NCI-H524 (cell line): ENCODE data around the gene ARID5B.

ENCODE experiments used
- DNase-seq, 2 experiments: peaks; one replicate each; lab custom pipeline; 2025; lab: John Stamatoyannopoulos, UW

Gene ARID5B

GRCh38 chr10:61989995-61990760 is 88.7 kb downstream of the ARID5B start:
- DNase-seq: no peak

DNA sequence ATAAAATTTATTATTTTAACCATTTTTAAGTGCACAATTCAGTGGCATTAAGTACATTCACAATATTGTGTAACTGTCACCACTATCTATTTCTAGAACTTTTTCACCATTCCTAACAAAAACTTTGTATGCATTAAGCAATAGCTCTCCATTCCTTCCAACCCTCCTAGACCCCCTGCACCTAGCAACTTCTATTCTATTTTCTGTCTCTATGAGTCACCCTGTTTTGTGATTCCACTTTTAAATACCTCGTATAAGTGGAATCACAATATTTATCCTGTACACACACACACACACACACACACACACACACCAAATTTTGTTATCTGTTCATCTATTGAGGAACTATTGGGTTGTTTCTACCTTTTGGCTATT is 89.2 kb downstream of the ARID5B start:
- DNase-seq: no peak

DNA sequence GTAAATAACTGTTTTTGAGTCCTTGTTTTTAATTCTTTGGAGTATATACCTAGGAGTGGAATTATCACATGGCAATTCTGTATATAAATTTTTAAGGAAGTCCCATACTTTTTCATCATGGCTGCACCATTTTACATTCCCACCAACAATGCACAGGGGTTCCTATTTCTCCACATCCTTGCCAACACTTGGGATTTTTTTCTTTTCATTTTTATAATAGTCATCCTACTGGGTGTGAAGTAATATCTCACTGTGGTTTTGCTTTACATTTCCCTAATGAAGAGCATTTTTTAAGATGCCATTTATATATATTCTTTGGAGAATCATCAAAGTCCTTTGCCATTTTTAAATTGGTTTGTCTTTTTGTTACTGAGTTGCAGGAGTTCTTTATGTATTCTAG is 89.7 kb downstream of the ARID5B start:
- no peak for DNase-seq

- DNase-seq: no peak
Measured at GRCh38 chr10:61992059-61992460, 90.6 kb downstream of the ARID5B start.

DNA sequence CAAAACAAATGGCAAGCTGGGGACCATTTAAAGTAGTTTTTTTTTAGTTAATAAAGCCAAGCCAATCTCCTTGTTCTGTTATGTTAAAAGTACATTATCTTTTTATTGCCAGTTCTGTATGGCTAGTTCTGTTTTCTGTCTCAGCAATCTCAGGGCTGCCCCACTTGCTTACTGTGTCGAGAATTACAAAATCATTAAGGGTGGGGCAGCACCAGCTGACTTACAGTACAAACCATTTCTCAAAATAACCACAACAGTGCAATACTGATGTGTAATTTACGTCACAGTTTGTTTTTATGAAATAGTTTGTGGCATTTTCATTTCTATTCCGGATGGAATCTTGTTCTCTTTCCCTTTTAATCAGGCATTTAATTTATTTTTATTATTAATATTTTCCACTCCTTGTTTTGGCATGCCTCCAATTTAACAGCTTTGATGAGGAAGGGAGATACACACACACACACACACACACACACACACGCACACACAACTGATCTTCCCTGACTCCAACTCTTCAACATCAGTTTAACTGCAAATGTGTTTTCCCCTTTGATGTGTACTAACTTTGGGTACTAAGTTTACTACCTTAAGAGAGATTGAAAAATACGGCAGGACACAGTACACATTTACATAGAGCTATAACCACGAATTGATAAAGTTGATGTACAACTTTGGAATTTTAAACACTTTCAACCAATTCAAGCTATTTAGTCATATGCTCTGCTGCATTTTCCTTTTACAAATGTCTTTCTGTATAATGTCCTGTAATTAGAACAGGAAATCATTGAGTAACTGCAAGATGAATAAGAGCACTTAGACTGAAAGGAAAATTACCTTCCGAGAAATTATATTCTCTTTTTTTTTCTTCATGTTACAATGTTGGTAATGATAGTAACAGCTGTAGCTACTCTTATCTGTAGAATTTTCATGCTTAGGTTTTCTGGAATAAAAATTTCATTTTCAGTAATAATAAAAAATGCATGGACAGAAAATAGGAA is 91.5 kb downstream of the ARID5B start:
- DNase-seq: no peak

DNA sequence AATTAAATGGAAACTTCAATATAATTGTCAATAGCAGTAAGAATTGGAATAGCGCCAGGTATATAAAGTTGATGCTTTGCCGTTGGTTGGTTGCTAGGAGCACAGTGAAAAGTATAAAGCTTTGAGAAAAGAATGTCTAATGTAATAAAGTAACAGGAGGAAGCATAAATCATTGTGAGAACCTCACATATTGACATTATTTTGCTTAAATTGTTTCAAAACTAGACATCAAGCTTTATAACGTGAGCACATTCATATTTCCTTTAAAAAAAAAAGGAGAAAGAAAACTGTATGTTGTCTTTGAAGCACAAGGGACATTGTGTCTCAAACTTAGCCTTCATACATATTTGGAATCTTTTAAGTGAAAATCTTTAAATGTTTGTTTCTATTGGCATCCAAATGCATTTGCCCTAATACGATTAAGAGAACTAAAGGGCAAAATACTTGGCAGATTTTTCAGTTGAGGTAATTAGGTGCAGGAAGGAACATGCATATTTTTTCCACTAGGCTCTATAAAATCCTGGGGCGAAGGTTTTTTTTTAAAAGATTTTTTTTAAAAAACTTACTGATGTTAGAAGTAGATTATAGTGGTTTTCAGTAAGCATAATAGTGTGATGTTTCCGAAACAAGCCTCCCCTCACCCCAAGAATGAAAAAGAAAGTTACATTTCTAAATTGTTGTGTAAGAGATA is 92.4 kb downstream of the ARID5B start:
- DNase-seq: no peak

GRCh38 chr10:61994405-61995219 is 93.1 kb downstream of the ARID5B start:
- no peak for DNase-seq

DNA sequence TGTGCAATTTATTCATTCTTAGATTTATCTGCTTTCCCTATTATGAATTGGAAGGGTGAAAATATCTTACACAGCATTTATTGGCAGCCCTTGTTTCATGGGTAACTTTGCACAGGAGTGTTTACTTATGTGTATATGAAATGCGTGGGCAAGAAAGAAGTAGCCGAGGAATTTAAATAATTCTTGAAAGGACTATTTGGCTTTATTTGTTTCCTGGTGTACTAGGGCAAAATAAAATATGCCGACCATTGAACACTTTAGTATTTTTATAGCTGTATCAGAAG is 93.7 kb downstream of the ARID5B start:
- no peak for DNase-seq

DNA sequence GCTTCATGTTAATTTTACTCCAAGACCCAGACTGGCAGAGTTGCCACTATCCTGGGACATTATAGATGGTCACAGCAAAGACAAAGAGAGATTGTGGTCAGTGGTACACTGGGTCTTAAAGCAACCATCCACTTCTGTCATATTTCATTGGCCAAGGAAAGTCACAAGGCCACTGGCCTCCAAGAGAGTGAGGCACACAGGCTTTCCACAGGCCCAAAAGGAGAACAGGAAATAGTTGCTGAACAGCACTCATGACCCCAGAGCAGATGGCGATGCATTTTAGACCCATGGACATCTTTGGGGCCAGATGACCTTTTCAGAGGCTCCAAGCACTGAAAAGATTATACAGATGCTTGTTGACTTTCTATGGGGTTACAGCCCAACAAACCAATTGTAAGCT is 97.4 kb downstream of the ARID5B start:
- DNase-seq: no peak

GRCh38 chr10:62000037-62000603 is 98.6 kb downstream of the ARID5B start:
- DNase-seq: no peak

- no peak for DNase-seq
Measured at GRCh38 chr10:62000726-62001125, 99.2 kb downstream of the ARID5B start.

DNA sequence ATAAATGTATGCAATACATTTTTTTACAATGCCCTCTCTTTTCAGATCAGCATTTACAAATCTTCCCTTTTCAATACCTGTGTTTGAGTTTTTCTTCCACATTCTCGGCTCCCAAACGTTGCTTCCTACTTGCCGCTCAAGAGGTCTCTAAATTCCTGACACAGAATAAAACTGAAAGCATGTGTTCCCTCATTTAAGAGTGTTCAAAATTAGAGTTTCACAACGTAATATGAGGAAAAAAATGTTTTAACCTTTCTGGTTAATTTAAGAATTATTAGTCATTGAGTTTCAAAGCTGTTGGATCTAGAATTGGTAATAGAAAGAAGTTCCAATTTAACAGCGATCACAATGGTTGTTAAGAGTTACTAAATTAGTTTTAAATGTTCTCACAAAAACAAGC is 100.4 kb downstream of the ARID5B start:
- DNase-seq: no peak

DNA sequence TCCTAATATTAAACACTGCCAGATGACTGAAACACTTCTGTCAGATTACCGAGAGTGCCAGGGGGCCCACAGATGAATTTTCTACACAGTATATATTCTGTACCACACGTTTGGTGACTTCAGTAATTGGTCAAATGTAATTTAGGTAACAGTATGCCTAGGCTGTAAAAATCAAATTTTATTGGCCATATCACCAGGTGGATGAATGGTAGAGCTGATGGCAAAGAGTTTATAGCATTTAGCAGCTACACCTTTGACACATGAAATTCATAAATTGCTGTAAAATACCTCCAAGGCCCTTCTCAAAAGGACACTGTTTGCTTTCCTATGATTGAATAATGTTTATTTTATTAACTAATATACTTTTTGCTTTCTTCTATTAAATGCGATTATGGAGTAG is 101.3 kb downstream of the ARID5B start:
- DNase-seq: peak in 1 of 2 experiments; percentile 22

DNA sequence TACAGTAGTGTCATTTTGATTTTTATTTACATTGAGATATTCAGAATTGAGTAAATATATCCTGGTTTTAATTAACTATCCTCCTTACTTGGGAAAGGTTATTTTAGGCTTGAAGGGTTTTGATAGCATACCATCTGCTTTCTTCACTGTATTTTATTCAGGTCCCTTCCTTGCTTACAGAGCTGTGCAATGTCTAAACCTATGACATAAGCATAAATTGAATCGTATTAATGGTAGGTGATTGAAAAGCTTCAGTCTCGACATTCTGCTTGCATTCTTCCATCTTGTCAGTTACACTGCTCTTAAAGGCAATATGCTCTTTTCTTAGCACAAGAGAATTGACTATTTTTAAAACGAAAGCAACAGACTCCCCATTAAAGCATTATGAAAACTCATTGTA is 102.5 kb downstream of the ARID5B start:
- peak in 1 of 2 experiments; percentile 13 for DNase-seq

GRCh38 chr10:62005281-62005680 is 103.8 kb downstream of the ARID5B start:
- DNase-seq: no peak

GRCh38 chr10:62005687-62006086 is 104.2 kb downstream of the ARID5B start:
- DNase-seq: no peak

DNA sequence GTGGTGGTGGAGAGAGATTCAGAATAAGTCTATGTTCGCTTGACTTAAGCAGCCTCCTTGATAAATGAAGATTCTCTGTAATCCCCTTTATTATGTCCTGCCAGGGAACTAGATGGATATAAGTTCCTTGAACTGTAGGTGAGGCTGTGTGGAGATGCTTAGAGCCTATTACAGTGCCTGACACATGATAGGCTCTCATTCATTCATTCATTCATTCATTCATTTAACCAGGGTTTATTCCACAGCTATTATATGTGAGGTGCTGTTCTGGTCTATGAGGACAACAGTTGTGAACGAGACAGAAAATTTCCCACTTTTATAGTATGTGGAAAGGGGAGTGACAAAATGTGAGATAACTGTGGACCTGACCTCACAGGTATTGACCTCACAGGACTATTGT is 105.6 kb downstream of the ARID5B start:
- no peak for DNase-seq

GRCh38 chr10:62008196-62008595 is 106.7 kb downstream of the ARID5B start:
- DNase-seq: no peak

DNA sequence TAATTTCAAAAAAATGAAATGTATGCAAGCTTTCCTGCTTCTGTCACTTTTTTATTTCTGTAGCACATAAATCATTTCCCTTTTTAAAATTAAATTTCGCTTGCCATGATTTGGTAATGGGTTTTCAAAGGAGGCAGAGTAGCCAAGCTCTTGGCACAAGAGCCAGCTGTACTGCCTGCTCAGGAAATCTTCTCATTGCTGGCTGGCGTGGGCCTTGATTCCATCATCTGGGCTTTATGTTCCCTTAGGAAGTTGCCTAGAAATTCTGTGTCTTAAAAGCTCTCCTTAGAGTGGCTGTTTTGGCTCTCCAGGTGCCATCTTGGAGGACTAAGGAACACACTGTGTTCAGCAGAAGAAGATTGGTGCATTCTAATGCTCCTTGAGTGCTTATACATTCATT is 107.4 kb downstream of the ARID5B start:
- no peak for DNase-seq

DNA sequence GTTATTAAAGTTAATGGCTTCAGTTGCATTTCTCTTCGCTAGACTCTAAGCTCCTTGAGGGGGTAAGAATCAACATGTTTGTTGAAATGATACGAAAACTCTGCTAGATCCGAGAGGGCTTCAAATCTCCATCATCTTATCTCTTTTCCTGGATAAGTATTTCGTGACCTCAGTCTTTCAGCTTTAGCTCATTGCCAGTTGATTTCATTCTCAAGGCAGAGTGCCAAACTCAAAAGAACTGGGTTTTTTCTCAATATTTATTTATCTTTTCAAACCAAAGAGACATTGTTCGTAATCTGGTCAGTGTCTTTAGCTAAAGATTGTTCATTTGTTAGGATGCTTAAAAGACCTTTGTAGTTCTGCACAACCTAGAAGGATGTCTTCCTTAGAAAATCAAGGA is 108.9 kb downstream of the ARID5B start:
- DNase-seq: no peak

GRCh38 chr10:62011558-62011957 is 110.1 kb downstream of the ARID5B start:
- peak in 1 of 2 experiments; percentile 30 for DNase-seq

DNA sequence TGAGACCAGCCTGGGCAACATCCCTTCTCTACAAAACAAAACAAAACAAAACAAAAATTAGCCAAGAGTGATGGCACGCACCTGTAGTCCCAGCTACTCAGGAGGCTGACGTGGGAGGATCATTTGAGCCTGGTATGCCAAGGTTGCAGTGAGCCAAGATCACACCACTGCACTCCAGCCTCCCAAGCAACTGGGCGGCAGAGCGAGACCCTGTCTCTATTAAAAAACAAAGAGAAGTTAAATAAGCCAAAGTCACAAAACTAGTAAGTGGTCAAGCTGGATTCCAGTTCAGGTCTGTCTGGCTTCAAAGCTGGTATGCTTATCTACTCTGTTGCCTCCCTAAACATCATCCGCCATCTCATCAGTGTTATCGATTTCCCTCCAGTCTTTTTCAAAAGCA is 110.8 kb downstream of the ARID5B start:
- DNase-seq: no peak
